ENCODE data around the gene SLC25A25.

SLC25A25 gene

GRCh38 chr9:128118472-128118857 lies 50.4 kb downstream of the SLC25A25 start:
- no peak for TF ChIP-seq CTCF (IDR thresholded peaks at IDR 0.05; ENCODE audit: control insufficient read depth, insufficient read depth, low read depth, low read length, missing control alignments)
- no peak for DNase-seq (ENCODE audit: low read depth)
- H3K4me3 ChIP-seq (ENCODE audit: control insufficient read depth, low read depth, low read length): no peak overlapping the region

GRCh38 chr9:128118971-128119665 lies 51.1 kb downstream of the SLC25A25 start:
- no peak overlapping the region for H3K4me3 ChIP-seq (ENCODE audit: control insufficient read depth, low read depth, low read length)
- no peak for DNase-seq (ENCODE audit: low read depth)
- TF ChIP-seq CTCF (IDR thresholded peaks at IDR 0.05; ENCODE audit: control insufficient read depth, insufficient read depth, low read depth, low read length, missing control alignments): no peak

GRCh38 chr9:128120061-128120740 lies 52.2 kb downstream of the SLC25A25 start:
- DNase-seq (ENCODE audit: low read depth): no peak
- no peak for TF ChIP-seq CTCF (IDR thresholded peaks at IDR 0.05; ENCODE audit: control insufficient read depth, insufficient read depth, low read depth, low read length, missing control alignments)

GRCh38 chr9:128120741-128121465 lies 52.9 kb downstream of the SLC25A25 start:
- TF ChIP-seq CTCF (IDR thresholded peaks at IDR 0.05; ENCODE audit: control insufficient read depth, insufficient read depth, low read depth, low read length, missing control alignments): no peak
- DNase-seq (ENCODE audit: low read depth): no peak
- no peak overlapping the region for H3K4me3 ChIP-seq (ENCODE audit: control insufficient read depth, low read depth, low read length)

More at GRCh38 chr9:128120061-128120740, 52.2 kb downstream of the SLC25A25 start:
- no peak overlapping the region for H3K4me3 ChIP-seq (ENCODE audit: control insufficient read depth, low read depth, low read length)

GRCh38 chr9:128121466-128121810 lies 53.4 kb downstream of the SLC25A25 start:
- H3K4me3 ChIP-seq (ENCODE audit: control insufficient read depth, low read depth, low read length): no peak overlapping the region
- no peak for TF ChIP-seq CTCF (IDR thresholded peaks at IDR 0.05; ENCODE audit: control insufficient read depth, insufficient read depth, low read depth, low read length, missing control alignments)
- no peak for DNase-seq (ENCODE audit: low read depth)

GRCh38 chr9:128121924-128122808 lies 54.1 kb downstream of the SLC25A25 start:
- TF ChIP-seq CTCF (IDR thresholded peaks at IDR 0.05; ENCODE audit: control insufficient read depth, insufficient read depth, low read depth, low read length, missing control alignments): no peak
- no peak overlapping the region for H3K4me3 ChIP-seq (ENCODE audit: control insufficient read depth, low read depth, low read length)
- DNase-seq (ENCODE audit: low read depth): no peak

Data from AG09309 (cell line).